GDM1 (cell line): ENCODE measurements around the gene COMMD8.
A peak's percentile ranks its signal among the peaks of the same experiment; 100 is the strongest.
"Not testable (repeated sequence)": the region's sequence is repeated elsewhere in the genome, so short reads cannot be mapped to it uniquely, and the experiment has no call there.

Source experiments
- DNase-seq: peaks from one replicate; lab custom pipeline; 2025; lab: John Stamatoyannopoulos, UW

The COMMD8 gene

DNA sequence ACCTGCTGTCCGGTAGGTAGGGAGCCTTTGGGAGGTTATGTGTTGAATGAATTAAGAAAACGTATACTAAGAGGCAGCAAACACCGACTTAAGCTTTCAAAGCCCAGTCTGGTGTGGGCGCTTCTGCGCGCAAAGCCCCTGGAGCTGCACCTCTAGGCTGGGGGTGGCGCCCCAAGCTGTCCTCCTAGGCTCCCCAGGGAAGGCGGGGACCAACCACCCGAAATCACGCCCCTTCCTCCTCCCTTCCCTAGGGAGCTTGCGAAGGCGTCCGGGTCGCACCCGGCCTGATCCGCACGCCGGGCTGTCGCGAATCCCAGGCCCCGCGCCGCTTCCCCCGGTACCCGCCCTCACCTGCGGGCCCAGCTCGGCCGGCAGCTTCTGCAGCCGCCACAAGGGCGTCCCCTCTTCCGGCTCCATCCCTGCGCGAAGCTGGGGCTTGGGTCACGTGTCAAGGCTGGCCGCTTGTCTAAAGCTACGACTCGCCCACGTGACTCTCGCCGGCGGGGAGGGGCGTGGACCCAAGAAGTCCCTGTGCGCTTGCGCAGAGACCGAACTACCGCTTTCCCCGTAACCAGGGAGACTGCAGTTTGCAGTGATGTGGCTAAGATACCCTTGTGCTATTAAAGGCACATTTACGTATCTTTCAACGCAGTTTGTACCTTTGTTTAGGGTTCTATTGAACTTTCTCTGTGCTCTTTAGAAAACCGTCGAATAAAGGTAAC is at the start of gene COMMD8:
COMMD8 (minus strand) TSS at position 468 of the 722 bp plus-strand sequence; CDS start at position 417, 51 bp downstream.
- DNase-seq = peak; percentile 92

DNA sequence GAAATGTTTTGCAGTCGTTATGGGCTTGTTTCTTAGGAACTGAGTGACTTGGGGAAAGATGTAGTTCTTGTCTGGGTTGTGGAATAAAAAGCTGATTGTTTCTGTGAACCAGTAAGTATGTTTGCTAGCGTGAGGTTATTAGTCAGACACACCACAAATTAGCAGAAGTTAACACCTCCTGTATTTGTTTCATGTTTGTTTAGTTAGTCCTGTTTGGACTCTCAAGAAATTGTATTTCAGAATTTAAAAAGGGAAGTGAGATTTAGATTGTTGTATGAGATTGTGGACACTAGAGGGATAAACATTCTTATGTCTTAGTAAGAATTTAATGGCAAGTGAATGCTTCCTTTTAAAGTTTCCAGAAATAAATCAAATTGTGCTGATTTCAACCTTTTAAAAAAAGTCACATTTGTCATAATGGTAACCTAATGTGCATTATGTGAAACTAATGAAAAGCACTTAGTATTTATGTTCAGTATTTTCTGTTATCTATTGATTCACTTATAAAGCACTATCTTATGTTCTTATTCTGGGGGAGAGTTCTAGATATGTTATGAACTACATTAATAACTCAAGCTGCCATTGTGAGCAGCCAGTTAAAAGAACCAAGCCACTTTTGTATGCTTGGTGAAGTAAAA is 47.1 kb upstream of the COMMD8 start:
- DNase-seq = no peak

DNA sequence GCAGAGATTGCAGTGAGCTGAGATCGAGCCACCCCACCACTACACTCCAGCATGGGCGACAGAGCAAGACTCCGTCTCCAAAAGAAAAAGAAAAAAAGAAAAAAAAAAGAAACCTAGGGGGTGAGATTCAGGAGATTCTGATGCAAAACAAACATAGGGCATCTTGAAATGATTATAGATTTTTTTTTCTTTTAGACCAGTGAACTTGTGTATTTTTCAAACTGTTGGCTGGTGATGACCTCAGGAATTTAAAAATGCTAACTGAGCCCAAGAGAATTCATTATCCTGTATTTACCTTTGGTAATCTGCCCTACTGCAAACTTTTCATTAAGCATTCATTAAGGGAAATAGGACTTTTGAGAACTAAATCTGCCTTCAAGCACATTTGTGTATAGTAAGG is 42.2 kb upstream of the COMMD8 start:
- DNase-seq = no peak

DNA sequence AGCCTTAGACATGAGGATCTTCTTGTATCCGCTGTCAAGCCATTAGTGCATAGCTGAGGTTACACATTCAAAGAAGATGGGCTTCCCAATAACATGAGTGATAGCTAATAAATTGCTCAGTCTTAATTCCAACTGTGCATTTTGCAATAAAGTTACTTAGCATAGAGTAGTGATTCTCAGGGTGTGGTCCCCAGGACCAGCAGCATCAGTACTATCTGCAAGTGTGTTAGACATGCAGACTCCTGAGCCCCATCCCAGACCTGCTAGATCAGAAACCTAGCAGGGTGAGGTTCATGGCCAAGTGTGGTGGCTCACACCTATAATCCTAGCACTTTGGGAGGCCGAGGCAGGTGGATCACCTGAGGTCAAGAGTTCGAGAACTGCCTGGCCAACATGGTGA is 41.6 kb upstream of the COMMD8 start:
- no peak for DNase-seq

DNA sequence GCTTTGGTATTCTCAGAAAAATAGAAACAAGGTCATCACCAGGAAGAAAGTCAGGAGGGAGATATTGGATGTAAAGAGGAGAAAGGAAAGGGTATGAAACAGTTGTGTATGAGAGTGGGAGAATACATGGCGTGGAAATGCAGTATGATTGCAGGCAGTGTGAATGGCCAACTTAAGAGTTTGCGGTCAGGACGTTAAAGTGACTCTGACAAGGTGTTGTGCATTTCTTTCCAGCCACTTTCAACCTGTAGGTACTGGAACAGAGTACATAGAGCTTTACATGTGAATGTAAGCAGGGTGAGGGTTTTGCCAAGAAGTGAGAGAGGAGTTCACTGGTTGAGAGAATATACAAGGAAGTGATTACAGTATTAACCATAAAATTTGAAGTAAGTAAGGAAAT is 37.3 kb upstream of the COMMD8 start:
- DNase-seq = no peak

DNA sequence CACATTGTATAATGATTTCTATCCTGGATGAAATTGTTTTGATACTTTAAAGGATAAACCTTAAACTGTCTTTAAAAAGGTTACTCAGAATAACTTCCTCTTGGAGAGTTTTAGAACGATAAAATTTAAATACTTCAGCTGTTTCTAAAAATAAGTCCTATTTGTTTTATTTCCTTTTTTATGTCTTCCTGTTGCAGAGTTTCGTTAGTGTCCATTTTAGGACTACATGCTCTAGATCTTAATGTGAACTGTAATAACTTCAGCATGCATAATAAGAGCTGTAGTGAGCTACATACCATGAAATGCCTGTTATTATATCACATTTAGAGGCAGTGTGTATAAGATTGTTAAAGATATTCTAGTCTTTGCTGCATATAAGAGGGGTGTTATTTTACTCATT is 36.2 kb upstream of the COMMD8 start:
- DNase-seq = no peak

DNA sequence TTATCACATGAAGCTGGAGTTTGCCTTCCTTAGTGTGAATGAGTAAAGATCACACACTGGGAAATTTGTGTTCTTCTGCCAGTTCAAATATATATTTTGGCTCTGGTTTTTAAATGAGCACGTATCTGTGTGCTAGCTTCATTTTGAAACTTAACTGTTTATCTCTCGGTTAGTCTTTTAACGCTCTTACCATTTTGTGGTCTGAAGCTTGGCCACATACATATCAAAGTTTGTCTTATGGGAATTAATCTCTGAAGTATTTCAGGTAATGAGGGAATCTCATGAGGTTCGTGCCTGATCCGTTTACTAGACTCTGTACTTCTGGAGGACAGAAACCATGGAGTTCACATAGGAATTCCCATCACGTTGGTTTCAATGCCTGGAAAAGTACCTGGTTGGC is 35.4 kb upstream of the COMMD8 start:
- no peak for DNase-seq

DNA sequence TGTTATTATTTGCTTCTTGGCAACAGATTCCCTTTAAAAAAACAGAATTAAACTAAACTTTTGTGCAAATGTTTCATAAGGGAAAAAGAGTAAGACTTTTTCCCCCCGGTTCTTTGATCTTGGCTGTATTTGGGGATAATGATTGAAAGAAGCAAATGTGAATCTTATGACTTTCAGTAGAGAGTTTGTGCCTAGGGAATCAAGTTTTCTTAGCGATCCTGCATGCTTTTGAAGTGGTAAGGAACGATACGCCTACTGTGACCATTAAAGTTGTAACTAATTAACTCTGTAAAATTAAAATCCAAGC is 30.6 kb upstream of the COMMD8 start:
- no peak for DNase-seq

DNA sequence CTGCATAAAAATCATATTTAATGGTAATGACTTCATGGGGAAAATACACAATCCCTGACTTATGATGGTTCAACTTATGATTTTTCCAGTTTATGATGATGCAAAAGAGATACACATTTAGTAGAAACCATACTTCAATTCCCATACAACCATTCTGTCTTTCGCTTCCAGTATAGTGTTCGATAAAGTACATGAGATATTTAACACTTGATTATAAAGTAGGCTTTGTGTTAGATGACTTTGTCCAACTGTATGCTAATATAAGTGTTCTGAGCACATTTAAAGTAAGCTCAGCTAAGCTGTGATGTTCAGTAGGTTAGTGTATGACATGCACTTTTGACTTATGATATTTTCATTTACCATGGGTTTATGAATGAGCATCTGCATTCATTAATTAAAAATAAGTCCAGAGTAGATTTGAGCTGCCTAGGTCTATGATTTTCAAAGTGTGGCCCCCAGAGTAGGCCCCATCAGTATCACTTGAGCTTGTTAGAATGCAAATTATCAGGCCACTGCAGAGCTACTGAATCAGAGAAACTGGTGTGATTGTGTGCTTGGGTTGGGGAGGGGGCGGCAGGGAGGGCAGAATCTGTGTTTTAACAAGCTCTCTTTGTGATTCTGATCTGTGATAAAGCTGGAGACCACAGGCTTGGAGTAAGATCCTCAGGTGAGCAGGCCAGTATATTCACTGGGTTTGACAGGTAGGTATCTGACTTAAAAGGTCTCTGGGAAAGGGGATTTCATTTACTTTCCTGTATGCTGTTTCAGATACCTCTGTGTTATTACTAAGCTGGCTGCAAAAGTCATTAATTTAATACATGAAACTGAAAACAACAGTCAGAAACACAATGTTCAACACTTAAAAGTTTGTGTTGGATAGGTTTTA is 30.0 kb upstream of the COMMD8 start:
- no peak for DNase-seq

DNA sequence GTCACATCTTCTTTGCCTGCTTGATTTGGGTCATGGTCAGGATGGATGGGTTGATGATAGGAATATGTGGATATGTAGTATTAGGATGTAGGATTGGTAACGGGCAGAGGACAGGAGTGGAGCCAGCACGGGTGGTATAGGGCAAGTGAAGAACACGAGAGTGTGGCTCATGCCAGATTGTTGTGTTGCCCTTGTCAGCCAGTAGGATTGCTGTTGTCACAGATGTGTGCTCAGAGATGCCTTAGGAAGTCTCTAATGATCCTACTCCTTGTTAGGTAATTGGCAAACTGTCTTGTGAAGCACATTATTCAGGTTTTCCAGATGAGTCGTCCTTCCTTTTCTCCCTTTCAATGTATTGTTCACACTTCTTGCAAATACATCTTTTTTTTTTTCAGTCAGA is 27.0 kb upstream of the COMMD8 start:
- no peak for DNase-seq

DNA sequence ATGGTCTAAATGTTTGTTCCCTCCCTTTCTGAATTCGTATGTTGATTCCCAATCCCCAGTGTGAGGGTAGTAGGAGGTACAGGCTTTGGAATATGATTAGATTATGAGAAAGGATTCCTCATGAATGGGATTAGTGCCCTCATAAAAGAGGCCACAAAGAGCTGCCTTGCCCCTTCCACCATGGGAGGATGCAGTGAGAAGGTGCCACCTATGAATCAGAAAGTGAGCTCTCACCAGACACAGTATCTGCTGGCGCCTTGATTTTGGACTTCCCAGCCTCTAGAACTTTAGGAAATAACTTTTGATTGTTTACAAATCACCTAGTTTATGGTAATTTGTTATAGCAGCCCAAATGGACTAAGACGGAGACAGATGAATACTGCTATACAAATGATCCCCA is 25.2 kb upstream of the COMMD8 start:
- no peak for DNase-seq

DNA sequence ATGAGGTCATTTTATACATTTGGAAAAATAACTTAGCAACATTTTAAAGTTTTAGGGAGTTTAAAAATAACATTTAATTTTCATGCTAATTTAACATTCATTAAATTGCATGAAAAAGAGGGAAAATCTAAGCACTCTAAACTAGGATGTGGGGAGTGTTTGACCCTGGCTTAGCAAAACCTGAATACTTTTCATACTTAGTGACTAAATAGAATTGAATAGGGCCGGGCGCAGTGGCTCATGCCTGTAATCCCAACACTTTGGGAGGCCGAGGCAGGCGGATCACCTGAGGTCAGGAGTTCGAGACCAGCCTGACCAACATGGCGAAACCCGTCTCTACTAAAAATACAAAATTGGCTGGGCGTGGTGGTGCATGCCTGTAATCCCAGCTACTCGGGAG is 23.2 kb upstream of the COMMD8 start:
- not testable (repeated sequence) for DNase-seq

DNA sequence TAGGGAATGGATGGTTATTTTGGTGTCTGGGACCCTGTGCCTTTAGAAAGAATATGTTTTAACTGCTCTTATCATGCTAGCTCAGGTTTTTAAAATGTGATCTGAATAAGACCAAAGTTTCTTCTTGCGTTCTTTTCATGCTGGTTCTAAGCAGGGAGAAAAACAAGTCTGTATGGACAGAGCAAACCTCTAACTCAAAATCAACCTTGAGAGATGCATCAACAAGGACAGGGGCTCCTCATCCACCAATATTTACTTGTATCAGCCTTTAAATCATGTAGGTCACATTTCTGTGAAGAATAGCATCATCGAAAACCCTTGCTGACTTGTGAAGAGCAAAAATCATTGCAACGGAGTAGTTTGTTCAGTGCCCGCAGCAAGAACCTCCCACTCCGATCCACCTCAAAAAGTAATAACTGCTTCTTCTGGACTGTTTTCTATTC is 22.8 kb upstream of the COMMD8 start:
- DNase-seq = no peak

DNA sequence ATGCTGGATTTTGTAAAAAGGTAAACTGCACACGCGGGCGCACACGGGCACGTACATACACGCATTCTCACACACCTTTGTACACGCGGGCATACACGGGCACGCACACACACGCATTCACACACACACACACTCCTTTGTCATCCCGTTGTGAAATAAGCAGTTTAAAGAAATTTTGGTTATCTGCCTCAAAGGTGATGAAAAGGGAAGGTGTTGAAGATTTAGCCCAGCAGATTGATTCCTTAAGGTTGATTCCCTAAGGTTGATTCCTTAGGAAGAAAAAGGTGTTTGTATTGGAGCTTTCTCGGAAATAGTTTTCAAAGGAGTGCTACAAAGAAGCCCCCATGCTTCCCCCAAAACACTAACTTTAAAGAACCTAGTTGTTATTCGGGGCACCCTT is 22.3 kb upstream of the COMMD8 start:
- no peak for DNase-seq

DNA sequence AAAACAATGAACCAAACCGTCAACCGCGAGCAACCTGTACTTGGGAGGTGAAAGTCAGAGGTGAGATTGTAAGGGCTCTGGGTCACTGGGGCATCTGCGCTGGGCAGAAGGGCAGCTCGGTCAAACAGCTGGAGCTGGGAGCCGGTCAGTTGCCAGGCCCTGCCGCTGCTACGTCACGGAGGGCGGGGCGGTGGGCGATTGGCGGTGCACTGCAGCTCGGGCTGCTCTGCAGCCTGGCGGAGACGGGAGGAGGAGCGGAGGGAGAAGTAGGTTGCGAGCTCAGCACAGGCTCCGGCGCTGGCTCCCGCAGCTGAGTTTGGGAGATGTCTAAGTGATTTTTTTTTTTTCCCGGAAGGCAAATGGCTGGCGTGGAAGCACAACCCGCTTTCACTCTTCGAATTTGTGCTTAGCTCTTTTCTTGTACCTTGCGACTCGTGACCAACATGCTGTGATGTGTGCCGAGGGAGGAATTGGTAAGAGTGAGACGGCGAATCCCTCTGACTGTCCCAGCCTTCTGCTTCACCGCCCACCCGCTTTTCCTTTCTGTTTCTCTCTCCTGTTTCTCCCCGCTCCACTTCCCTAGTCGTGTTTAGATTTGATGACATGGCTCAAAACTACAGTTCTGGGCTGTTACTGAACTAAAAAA is 21.7 kb upstream of the COMMD8 start, which contains the start of gene ATP10D:
ATP10D (plus strand) TSS at position 229 of the 646 bp plus-strand sequence. CDS start 27,266 bp downstream, outside the sequence.
- peak; percentile 75 for DNase-seq

DNA sequence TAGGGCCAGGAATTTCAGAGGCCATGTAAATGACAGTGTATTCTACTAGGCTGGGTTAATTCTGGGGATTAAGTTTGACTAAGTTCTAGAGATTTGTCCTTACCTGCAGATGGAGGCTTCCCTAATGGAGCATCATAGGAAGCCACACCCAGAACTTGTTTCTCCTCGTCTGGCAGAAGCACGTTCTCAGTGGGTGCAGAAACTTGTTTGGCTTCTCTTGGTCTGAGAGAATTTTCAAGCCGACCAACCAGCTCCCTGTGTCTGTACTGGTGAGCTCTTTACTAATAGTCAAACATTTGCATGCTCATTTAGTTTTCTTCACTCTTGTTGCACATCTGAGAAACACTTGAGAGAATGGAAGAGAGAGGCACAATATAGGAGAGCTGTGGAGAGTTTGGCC is 20.7 kb upstream of the COMMD8 start:
- DNase-seq = no peak

DNA sequence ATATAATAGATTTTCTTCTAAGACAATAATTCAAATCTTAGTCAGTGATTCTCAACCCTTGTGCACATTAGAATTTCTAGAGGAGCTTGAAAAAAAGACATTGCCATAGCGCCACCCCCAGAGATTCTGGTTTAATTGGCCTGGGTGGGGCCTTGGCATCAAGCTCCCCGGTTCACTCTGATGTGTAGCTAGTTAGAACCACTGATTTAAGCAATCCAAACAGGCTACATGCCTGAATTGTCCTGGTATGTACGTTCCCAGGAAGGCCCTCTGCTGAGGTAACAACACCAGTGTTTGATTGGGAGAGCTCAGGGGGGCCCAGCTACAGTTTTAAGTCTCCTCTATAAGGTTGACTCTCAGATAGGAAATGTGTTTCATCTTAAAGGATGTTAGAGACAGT is 20.2 kb upstream of the COMMD8 start:
- no peak for DNase-seq

DNA sequence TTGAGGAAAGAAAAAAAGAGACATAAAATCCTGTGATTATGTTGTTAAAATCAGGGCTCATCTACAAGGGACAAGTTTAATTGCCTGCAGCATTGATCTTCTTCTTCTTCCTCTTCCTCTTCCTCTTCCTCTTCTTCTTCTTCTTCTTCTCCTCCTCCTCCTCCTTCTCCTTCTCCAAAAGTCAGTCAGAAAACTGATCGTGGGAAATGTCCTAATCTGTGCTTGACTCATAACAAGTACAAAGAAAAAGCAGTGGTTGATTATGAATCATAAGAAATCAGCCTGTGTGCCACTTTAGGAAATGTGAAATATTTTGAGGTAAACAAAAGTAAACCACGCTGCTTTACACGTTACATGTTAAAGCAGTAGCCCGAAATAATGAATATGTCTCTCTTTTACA is 18.8 kb upstream of the COMMD8 start:
- no peak for DNase-seq

DNA sequence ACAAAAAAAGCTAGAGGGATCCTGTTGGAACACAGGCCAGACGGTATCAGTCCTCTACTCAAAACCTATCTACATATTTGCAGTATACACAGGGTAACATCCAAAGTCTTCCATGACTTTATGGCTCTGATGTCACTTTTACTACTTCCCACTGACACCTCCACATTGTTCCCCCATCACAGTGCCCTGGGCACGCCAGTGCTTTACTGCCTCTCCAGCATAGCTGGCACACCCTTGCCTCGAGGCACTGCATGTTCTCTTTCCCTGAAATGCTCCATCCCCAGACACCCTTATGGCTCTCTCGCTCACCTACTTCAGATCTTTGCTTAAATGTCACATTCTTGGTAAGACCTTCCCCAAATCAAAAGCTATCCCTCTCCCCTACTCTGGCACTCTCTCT is 15.3 kb upstream of the COMMD8 start:
- no peak for DNase-seq

DNA sequence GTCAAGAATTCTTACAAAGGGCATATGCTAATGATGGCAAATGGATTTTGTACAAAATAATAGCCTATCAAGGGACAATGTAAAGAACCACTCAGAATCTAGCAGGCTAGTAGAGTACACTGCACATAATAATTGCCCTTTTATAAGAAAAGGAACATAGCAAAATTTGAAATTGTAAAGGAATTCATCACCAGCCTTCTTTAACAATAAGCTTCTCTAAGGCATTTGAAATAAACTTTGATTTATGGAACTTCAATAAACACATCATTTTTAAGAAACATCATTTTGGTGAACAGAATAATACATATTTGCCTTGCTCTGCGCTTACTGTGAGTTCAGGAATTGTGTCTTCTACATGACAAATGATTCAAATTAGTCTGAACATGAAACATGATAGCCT is 11.9 kb upstream of the COMMD8 start:
- DNase-seq = no peak

DNA sequence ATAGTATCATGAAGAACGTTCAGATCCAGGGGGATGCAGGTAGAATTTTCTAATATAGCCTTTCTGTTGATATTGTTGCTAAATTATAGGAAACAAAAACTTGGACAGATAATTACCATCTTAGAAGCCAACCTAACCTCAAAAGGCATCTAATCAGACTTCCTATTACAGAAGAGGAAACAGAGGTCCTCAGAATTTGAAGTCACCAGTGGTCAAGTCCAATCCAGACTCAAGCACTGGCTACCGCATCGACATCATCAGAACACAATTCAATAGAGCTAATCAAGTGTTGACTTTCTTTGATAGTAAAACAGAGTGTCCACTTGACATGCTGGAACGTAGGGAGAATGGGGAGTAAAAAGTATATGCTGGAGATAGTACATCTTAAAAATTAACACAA is 11.3 kb upstream of the COMMD8 start:
- no peak for DNase-seq

DNA sequence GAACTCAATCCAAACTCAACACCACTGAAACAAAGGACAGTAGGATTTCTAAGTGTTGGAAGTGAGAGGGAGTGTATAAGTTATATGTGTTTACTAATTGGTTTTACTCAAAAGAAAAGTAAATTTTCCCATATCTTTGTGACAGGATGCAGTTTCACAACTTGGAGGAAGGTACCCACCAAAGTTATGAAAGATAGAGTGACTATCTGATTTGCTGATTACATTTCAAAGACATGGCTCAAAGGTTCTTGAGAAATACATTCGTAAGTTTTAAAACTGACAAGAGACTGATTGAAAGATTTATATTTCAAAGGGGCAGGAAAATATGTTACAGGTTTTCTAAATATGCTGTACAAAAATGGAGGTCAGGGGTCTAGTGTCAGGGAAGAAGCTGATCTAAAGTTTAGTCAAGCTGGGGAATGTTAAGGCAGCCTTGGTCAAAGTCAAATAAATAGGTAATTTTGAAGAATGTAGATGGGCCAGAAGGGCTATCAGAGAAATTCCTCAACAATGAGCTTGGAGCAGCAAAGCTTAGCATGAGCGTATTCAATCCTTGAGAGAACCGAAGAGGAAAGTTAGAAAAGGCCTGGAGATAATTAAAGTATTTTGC is 9.7 kb upstream of the COMMD8 start:
- DNase-seq = no peak
